ENCODE measurements around the gene OR52N2. TPM values are rescaled to one million over a fixed set of nuclear protein-coding genes. Genes with fewer than 3 reads are reported as not detected.

The OR52N2 gene
- polyA plus RNA-seq, 1 of the 3 experiments (the other 2 are of a cell fraction), result not detected

DNA sequence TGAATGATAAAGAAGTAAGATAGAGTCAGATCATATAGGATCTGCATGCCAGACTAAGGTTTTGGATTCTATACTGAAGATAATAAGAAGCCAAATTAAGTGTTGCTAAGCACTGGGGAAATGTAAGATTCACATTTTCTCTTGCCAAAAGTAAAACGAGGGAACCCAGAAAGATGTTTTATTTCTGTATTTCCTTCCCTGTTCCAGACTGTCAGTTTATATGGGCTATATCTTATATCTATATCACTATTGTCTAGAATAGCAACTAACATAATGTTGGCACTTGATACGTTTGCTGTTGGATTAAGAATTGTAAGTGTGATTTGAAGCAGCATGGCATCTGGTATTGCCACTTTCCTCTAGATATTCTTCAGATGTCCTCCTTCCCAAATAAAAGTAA, 24.7 kb downstream of the OR52N2 start:
- H4K20me1 ChIP-seq (ENCODE audit: insufficient read depth), result no peaks in the 10 kb centered on the region
- no peak for TF ChIP-seq FOXM1 (IDR thresholded peaks at IDR 0.05; ENCODE audit: low read depth)
- no peak for TF ChIP-seq TAF1 (IDR thresholded peaks at IDR 0.05; ENCODE audit: borderline replicate concordance, low read depth, low read length)
- no peak for TF ChIP-seq NFIC (IDR thresholded peaks at IDR 0.05; ENCODE audit: borderline replicate concordance)
- no peak for TF ChIP-seq EZH2phosphoT487 (IDR thresholded peaks at IDR 0.05; ENCODE audit: borderline replicate concordance, low read depth)
- TF ChIP-seq YY1 (IDR thresholded peaks at IDR 0.05; ENCODE audit: low read depth), result no peak
- TF ChIP-seq TEAD4 (IDR thresholded peaks at IDR 0.05; ENCODE audit: borderline replicate concordance, insufficient read depth), result no peak
- no peak for TF ChIP-seq GATA2 (CRISPR knock-in tag; IDR thresholded peaks at IDR 0.05)
- no peak for TF ChIP-seq POLR2AphosphoS5 (IDR thresholded peaks at IDR 0.05; ENCODE audit: low read depth, low read length)
- no peak for TF ChIP-seq SMC3 (IDR thresholded peaks at IDR 0.05; ENCODE audit: low read depth, low read length)
- TF ChIP-seq JUND (IDR thresholded peaks at IDR 0.05), result no peak
- no peak for TF ChIP-seq RAD21 (IDR thresholded peaks at IDR 0.05; ENCODE audit: low read length)
- no peak for TF ChIP-seq FOXJ3 (CRISPR knock-in tag; IDR thresholded peaks at IDR 0.05)
- TF ChIP-seq, protein P1, sequence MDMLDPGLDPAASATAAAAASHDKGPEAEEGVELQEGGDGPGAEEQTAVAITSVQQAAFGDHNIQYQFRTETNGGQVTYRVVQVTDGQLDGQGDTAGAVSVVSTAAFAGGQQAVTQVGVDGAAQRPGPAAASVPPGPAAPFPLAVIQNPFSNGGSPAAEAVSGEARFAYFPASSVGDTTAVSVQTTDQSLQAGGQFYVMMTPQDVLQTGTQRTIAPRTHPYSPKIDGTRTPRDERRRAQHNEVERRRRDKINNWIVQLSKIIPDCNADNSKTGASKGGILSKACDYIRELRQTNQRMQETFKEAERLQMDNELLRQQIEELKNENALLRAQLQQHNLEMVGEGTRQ (IDR thresholded peaks at IDR 0.05; ENCODE audit: borderline replicate concordance, low read depth, low read length), result no peak
- TF ChIP-seq FOSL2 (IDR thresholded peaks at IDR 0.05; ENCODE audit: borderline replicate concordance, low read depth), result no peak
- 3% methylated on average over 2 of the region's 2 CpGs for WGBS (ENCODE audit: low lambda C conversion rate)
- no peak overlapping the region for H2AFZ ChIP-seq (ENCODE audit: low read depth)
- no peak overlapping the region for H3K4me2 ChIP-seq
- no peaks in the 10 kb centered on the region; the same call in 1 of the 2 replicates for H3K27me3 ChIP-seq (ENCODE audit: insufficient read depth)
- CTCF ChIA-PET, result no interaction called here
- H3K9me2 ChIP-seq, result no peaks in the 10 kb centered on the region
- DNase-seq, result no peak
- H3K9ac ChIP-seq, result no peak overlapping the region
- no peak overlapping the region for H3K4me3 ChIP-seq (ENCODE audit: low read depth in 2 of 2, low read length in 1 of 2)
- H3K27ac ChIP-seq (ENCODE audit: low read depth in 2 of 2, low read length in 1 of 2), result no peak overlapping the region
- POLR2A ChIA-PET, result no interaction called here
- no peaks in the 10 kb centered on the region for H3K4me1 ChIP-seq (ENCODE audit: control insufficient read depth in 1 of 2, insufficient read depth in 2 of 2, low read depth in 1 of 2, low read length in 1 of 2)
- no peaks in the 10 kb centered on the region for H3K36me3 ChIP-seq (replicated peaks in 1 of 2; ENCODE audit: control insufficient read depth in 1 of 2, insufficient read depth in 2 of 2, low read length in 1 of 2)
- no peaks in the 10 kb centered on the region for H3F3A ChIP-seq (replicated peaks; ENCODE audit: insufficient read depth)
- H3K9me3 ChIP-seq, result no peaks in the 10 kb centered on the region
- H3K79me2 ChIP-seq (ENCODE audit: insufficient read depth), result no peaks in the 10 kb centered on the region

DNA sequence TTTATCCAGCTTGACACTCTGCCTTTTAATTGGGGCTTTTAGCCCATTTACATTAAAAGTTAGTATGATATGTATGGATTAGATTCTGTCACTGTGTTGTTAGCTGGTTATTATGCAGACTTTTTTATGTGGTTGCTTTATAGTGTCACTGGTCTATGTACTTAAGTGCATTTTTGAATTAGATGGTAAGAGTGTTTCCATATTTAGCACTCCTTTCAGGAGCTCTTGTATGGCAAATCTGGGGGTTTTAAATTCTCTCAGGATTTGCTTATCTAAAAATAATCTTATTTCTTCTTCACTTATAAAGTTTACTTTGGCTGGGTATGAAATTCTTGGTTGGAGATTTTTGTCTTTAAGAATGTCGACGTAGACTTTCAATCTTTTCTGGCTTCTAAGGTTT, 29.0 kb downstream of the OR52N2 start:
- Histone ChIP-seq H3K36me3 (replicated peaks in 1 of 2; ENCODE audit: control insufficient read depth in 1 of 2, insufficient read depth in 2 of 2, low read length in 1 of 2) (no peaks in the 10 kb centered on the region), H3K4me2 (no peak overlapping the region), H3K4me3 (ENCODE audit: low read depth in 2 of 2, low read length in 1 of 2) (no peak overlapping the region), H3K9ac (no peak overlapping the region), H3K27ac (ENCODE audit: low read depth in 2 of 2, low read length in 1 of 2) (no peak overlapping the region), H3K27me3 (ENCODE audit: insufficient read depth) (no peaks in the 10 kb centered on the region), H3K79me2 (ENCODE audit: insufficient read depth) (no peaks in the 10 kb centered on the region), H3K9me3 (no peaks in the 10 kb centered on the region), H4K20me1 (ENCODE audit: insufficient read depth) (no peaks in the 10 kb centered on the region), H3K9me2 (no peaks in the 10 kb centered on the region), H3F3A (replicated peaks; ENCODE audit: insufficient read depth) (no peaks in the 10 kb centered on the region), H3K4me1 (ENCODE audit: control insufficient read depth in 1 of 2, insufficient read depth in 2 of 2, low read depth in 1 of 2, low read length in 1 of 2) (no peaks in the 10 kb centered on the region), H2AFZ (ENCODE audit: low read depth) (no peak overlapping the region)
- WGBS (ENCODE audit: low lambda C conversion rate), result 0% methylated on average over 2 of the region's 2 CpGs
- POLR2A ChIA-PET, result no interaction called here
- CTCF ChIA-PET, result no interaction called here
- no peak for DNase-seq
- TF ChIP-seq EZH2phosphoT487 (IDR thresholded peaks at IDR 0.05; ENCODE audit: borderline replicate concordance, low read depth) (no peak), RFX5 (IDR thresholded peaks at IDR 0.05; ENCODE audit: low read length) (no peak), FOSL2 (IDR thresholded peaks at IDR 0.05; ENCODE audit: borderline replicate concordance, low read depth) (no peak), YY1 (IDR thresholded peaks at IDR 0.05; ENCODE audit: low read depth) (no peak), ELF1 (IDR thresholded peaks at IDR 0.05) (no peak), TEAD4 (IDR thresholded peaks at IDR 0.05; ENCODE audit: borderline replicate concordance, insufficient read depth) (no peak), RAD21 (IDR thresholded peaks at IDR 0.05; ENCODE audit: low read length) (no peak), FOXJ3 (CRISPR knock-in tag; IDR thresholded peaks at IDR 0.05) (no peak)
- TF ChIP-seq, protein P2, sequence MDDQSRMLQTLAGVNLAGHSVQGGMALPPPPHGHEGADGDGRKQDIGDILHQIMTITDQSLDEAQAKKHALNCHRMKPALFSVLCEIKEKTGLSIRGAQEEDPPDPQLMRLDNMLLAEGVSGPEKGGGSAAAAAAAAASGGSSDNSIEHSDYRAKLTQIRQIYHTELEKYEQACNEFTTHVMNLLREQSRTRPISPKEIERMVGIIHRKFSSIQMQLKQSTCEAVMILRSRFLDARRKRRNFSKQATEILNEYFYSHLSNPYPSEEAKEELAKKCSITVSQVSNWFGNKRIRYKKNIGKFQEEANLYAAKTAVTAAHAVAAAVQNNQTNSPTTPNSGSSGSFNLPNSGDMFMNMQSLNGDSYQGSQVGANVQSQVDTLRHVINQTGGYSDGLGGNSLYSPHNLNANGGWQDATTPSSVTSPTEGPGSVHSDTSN (IDR thresholded peaks at IDR 0.05), result no peak
- TF ChIP-seq, protein P3, sequence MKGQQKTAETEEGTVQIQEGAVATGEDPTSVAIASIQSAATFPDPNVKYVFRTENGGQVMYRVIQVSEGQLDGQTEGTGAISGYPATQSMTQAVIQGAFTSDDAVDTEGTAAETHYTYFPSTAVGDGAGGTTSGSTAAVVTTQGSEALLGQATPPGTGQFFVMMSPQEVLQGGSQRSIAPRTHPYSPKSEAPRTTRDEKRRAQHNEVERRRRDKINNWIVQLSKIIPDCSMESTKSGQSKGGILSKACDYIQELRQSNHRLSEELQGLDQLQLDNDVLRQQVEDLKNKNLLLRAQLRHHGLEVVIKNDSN (IDR thresholded peaks at IDR 0.05; ENCODE audit: borderline replicate concordance, low read depth), result no peak
- TF ChIP-seq, protein P4, sequence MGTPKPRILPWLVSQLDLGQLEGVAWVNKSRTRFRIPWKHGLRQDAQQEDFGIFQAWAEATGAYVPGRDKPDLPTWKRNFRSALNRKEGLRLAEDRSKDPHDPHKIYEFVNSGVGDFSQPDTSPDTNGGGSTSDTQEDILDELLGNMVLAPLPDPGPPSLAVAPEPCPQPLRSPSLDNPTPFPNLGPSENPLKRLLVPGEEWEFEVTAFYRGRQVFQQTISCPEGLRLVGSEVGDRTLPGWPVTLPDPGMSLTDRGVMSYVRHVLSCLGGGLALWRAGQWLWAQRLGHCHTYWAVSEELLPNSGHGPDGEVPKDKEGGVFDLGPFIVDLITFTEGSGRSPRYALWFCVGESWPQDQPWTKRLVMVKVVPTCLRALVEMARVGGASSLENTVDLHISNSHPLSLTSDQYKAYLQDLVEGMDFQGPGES (IDR thresholded peaks at IDR 0.05; ENCODE audit: low read depth, low read length), result no peak
- TF ChIP-seq, protein P5, sequence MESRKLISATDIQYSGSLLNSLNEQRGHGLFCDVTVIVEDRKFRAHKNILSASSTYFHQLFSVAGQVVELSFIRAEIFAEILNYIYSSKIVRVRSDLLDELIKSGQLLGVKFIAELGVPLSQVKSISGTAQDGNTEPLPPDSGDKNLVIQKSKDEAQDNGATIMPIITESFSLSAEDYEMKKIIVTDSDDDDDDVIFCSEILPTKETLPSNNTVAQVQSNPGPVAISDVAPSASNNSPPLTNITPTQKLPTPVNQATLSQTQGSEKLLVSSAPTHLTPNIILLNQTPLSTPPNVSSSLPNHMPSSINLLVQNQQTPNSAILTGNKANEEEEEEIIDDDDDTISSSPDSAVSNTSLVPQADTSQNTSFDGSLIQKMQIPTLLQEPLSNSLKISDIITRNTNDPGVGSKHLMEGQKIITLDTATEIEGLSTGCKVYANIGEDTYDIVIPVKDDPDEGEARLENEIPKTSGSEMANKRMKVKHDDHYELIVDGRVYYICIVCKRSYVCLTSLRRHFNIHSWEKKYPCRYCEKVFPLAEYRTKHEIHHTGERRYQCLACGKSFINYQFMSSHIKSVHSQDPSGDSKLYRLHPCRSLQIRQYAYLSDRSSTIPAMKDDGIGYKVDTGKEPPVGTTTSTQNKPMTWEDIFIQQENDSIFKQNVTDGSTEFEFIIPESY (IDR thresholded peaks at IDR 0.05; ENCODE audit: borderline replicate concordance, low read depth), result no peak

All from SK-N-SH (cell line).